GM10266 (cell line): ENCODE measurements around the gene KIF13A.
"Not testable (repeated sequence)": the region's sequence is repeated elsewhere in the genome, so short reads cannot be mapped to it uniquely, and the experiment has no call there.

Experiments
- DNase-seq: peaks from one replicate; pipeline ENCODE4 v3.0.0; 2012; ENCODE audit errors: extremely low spot score
- CTCF ChIP-seq: IDR thresholded peaks from 2 replicates; pipeline ENCODE4 v1.5.1; 2012; ENCODE audit warnings: mild to moderate bottlenecking, low read depth; ENCODE audit not compliant: control insufficient read depth, insufficient read depth; ENCODE audit errors: missing control alignments

KIF13A gene

GRCh38 chr6:17950095-17950494, 37.3 kb downstream of the KIF13A start:
- no peak for DNase-seq
- no peak for TF ChIP-seq CTCF

GRCh38 chr6:17949168-17949567, 38.3 kb downstream of the KIF13A start:
- TF ChIP-seq CTCF: no peak
- no peak for DNase-seq

- no peak for TF ChIP-seq CTCF
- DNase-seq: no peak
Observed at GRCh38 chr6:17948725-17949124, 38.7 kb downstream of the KIF13A start.

GRCh38 chr6:17947574-17947973, 39.9 kb downstream of the KIF13A start:
- DNase-seq: not testable (repeated sequence)

GRCh38 chr6:17945575-17945974, 41.9 kb downstream of the KIF13A start:
- no peak for TF ChIP-seq CTCF
- no peak for DNase-seq

- no peak for DNase-seq
- no peak for TF ChIP-seq CTCF
Observed at GRCh38 chr6:17945111-17945510, 42.3 kb downstream of the KIF13A start.

- DNase-seq: no peak
- TF ChIP-seq CTCF: no peak
Observed at GRCh38 chr6:17941318-17941717, 46.1 kb downstream of the KIF13A start.

GRCh38 chr6:17940151-17940792, 47.2 kb downstream of the KIF13A start:
- no peak for TF ChIP-seq CTCF
- DNase-seq: no peak
